ENCODE results near the gene NUBP2. TPM values are rescaled to one million over a fixed set of nuclear protein-coding genes. Genes with fewer than 3 reads are reported as not detected.
A peak's percentile ranks its signal among the peaks of the same experiment; 100 is the strongest.
"Not testable (repeated sequence)": the region's sequence is repeated elsewhere in the genome, so short reads cannot be mapped to it uniquely, and the experiment has no call there.

The NUBP2 gene
- total and polyA plus RNA-seq, 7 experiments from 2014 or later = 39.3 to 98.9 (median 57.4) TPM

- H3K36me3 ChIP-seq (ENCODE audit: control insufficient read depth in 2 of 3, insufficient read depth in 3 of 3, low read length in 3 of 3); H3K4me3 ChIP-seq (ENCODE audit: low read length); H3K27me3 ChIP-seq (ENCODE audit: control insufficient read depth in 2 of 2, insufficient read depth in 2 of 2, low read length in 2 of 2); H3K27ac ChIP-seq (ENCODE audit: low read depth, low read length); H3K4me1 ChIP-seq (ENCODE audit: control insufficient read depth in 2 of 2, insufficient read depth in 2 of 2, low read length in 2 of 2); H3K9me3 ChIP-seq (ENCODE audit: control insufficient read depth in 2 of 3, low read length in 3 of 3); intact Hi-C loops (cut with micrococcal nuclease); CTCF ChIA-PET; ATAC-seq; H3K27me3 Mint-ChIP-seq; DNase-seq; H3K4me1 Mint-ChIP-seq; H3K4me3 Mint-ChIP-seq; H3K36me3 Mint-ChIP-seq: not testable (repeated sequence)
- POLR2A ChIA-PET = interaction anchor here (2.0 kb wide), 1 partner anchor 17 kb away, joined by 7 read pairs; the partner anchor contains the start of genes NUBP2 and SPSB3
- peak overlapping the region in 1 of 9 donors; percentile 71 for H3K27ac Mint-ChIP-seq
- peaks cover 0 to 18% (median 7%) of the 10 kb centered on the region in 11 donors for H3K9me3 Mint-ChIP-seq
Observed at GRCh38 chr16:1799263-1799662, 16.5 kb downstream of the NUBP2 start.

- Histone ChIP-seq H3K27me3 (ENCODE audit: control insufficient read depth in 2 of 2, insufficient read depth in 2 of 2, low read length in 2 of 2) (no peaks in the 10 kb centered on the region), H3K36me3 (ENCODE audit: control insufficient read depth in 2 of 3, insufficient read depth in 3 of 3, low read length in 3 of 3) (no peaks in the 10 kb centered on the region), H3K9me3 (ENCODE audit: control insufficient read depth in 2 of 3, low read length in 3 of 3) (peaks cover 0 to 6% (median 0%) of the 10 kb centered on the region in 3 experiments), H3K27ac (ENCODE audit: low read depth, low read length) (no peak overlapping the region), H3K4me3 (ENCODE audit: low read length) (no peak overlapping the region), H3K4me1 (ENCODE audit: control insufficient read depth in 2 of 2, insufficient read depth in 2 of 2, low read length in 2 of 2) (no peaks in the 10 kb centered on the region)
- peaks cover 0 to 18% (median 7%) of the 10 kb centered on the region in 11 donors for H3K9me3 Mint-ChIP-seq
- ATAC-seq (no peak), DNase-seq (no peak)
- ChIA-PET CTCF (no interaction called here), POLR2A (no interaction called here)
- intact Hi-C loops (cut with micrococcal nuclease) = no loop called here
- H3K4me1 Mint-ChIP-seq = peaks cover 0 to 3% (median 0%) of the 10 kb centered on the region in 7 donors
- no peak overlapping the region for H3K27ac Mint-ChIP-seq
- no peaks in the 10 kb centered on the region for H3K27me3 Mint-ChIP-seq
- peaks cover 0 to 9% (median 3%) of the 10 kb centered on the region in 5 donors for H3K36me3 Mint-ChIP-seq
- no peak overlapping the region for H3K4me3 Mint-ChIP-seq
Observed at GRCh38 chr16:1800701-1801100, 17.9 kb downstream of the NUBP2 start.

GRCh38 chr16:1807626-1808025 is 24.9 kb downstream of the NUBP2 start:
- intact Hi-C loops (cut with micrococcal nuclease) = no loop called here
- Mint-ChIP-seq H3K9me3 (peaks cover 0 to 2% (median 0%) of the 10 kb centered on the region in 11 donors), H3K27ac (no peak overlapping the region), H3K36me3 (peaks cover 0 to 33% (median 10%) of the 10 kb centered on the region in 5 donors), H3K4me3 (no peak overlapping the region), H3K4me1 (peaks cover 0 to 3% (median 0%) of the 10 kb centered on the region in 7 donors), H3K27me3 (no peaks in the 10 kb centered on the region)
- CTCF ChIA-PET = no interaction called here
- no peaks in the 10 kb centered on the region for H3K27me3 ChIP-seq (ENCODE audit: control insufficient read depth in 2 of 2, insufficient read depth in 2 of 2, low read length in 2 of 2)
- H3K4me1 ChIP-seq (ENCODE audit: control insufficient read depth in 2 of 2, insufficient read depth in 2 of 2, low read length in 2 of 2) = no peaks in the 10 kb centered on the region
- POLR2A ChIA-PET = no interaction called here
- no peak overlapping the region for H3K4me3 ChIP-seq (ENCODE audit: low read length)
- DNase-seq = no peak
- peaks cover 7 to 37% (median 8%) of the 10 kb centered on the region in 3 experiments for H3K36me3 ChIP-seq (ENCODE audit: control insufficient read depth in 2 of 3, insufficient read depth in 3 of 3, low read length in 3 of 3)
- no peak overlapping the region for H3K27ac ChIP-seq (ENCODE audit: low read depth, low read length)
- ATAC-seq = no peak
- no peaks in the 10 kb centered on the region for H3K9me3 ChIP-seq (ENCODE audit: control insufficient read depth in 2 of 3, low read length in 3 of 3)

DNA sequence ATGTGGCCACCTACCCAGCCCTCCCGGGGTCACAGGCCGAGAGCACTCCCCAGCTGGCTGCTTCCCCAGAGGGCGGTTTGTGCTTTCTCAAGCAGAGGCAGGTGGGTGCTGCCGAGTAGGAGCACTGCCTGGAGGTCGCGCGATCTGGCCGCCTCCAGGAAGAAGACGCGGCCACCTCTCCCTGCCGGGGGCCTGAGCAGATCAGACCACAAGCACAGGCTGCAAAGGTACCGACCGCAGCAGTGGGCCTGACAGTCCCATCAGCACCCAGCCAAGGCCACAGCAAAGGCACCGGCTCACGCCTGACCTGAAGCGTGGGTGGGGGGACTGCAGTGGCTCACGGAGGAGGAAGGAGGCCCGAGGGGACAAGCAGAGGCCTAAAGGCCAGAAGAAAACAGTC is 25.9 kb downstream of the NUBP2 start:
- ChIA-PET POLR2A (no interaction called here), CTCF (no interaction called here)
- no peak overlapping the region for H3K4me3 ChIP-seq (ENCODE audit: low read length)
- no peaks in the 10 kb centered on the region for H3K27me3 Mint-ChIP-seq
- intact Hi-C loops (cut with micrococcal nuclease) = no loop called here
- H3K9me3 Mint-ChIP-seq = peaks cover 0 to 2% (median 0%) of the 10 kb centered on the region in 11 donors
- H3K4me1 Mint-ChIP-seq = peaks cover 0 to 14% (median 8%) of the 10 kb centered on the region in 7 donors
- H3K9me3 ChIP-seq (ENCODE audit: control insufficient read depth in 2 of 3, low read length in 3 of 3) = no peaks in the 10 kb centered on the region
- peaks cover 0 to 33% (median 13%) of the 10 kb centered on the region in 5 donors for H3K36me3 Mint-ChIP-seq
- DNase-seq = no peak
- H3K4me1 ChIP-seq (ENCODE audit: control insufficient read depth in 2 of 2, insufficient read depth in 2 of 2, low read length in 2 of 2) = no peaks in the 10 kb centered on the region
- H3K27me3 ChIP-seq (ENCODE audit: control insufficient read depth in 2 of 2, insufficient read depth in 2 of 2, low read length in 2 of 2) = no peaks in the 10 kb centered on the region
- H3K36me3 ChIP-seq (ENCODE audit: control insufficient read depth in 2 of 3, insufficient read depth in 3 of 3, low read length in 3 of 3) = peaks cover 7 to 41% (median 8%) of the 10 kb centered on the region in 3 experiments
- H3K27ac ChIP-seq (ENCODE audit: low read depth, low read length) = no peak overlapping the region
- no peak for ATAC-seq
- H3K4me3 Mint-ChIP-seq = no peak overlapping the region
- H3K27ac Mint-ChIP-seq = no peak overlapping the region

DNA sequence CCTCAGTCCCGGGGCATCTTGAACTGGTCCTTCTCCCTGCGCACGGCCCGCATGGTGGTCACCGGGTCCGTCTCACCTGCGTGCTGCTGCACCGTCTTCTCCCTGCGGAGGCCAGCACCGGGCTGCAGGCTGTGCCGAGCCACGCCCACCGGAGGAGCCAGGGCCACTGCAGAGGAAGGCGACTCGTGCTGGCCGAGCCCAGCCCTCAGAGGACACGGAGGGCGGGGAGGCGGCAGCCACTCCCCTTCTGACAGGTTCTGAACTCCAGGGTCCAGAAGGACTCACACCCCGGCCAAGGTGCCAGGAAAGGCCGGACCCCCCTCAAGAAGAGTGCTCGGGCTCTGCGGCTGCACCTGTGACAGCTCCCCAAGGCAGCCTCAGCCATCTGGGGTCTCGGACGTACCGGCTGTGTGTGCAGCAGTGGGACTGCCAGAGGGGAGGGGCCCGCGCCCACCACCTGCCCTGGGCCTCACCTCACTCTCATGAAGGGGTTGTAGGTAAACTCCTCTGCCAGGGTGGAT is 26.6 kb downstream of the NUBP2 start:
- no peak overlapping the region for H3K4me3 ChIP-seq (ENCODE audit: low read length)
- no peaks in the 10 kb centered on the region for H3K4me1 ChIP-seq (ENCODE audit: control insufficient read depth in 2 of 2, insufficient read depth in 2 of 2, low read length in 2 of 2)
- no peaks in the 10 kb centered on the region for H3K9me3 ChIP-seq (ENCODE audit: control insufficient read depth in 2 of 3, low read length in 3 of 3)
- H3K27ac ChIP-seq (ENCODE audit: low read depth, low read length) = no peak overlapping the region
- H3K4me1 Mint-ChIP-seq = peaks cover 0 to 14% (median 9%) of the 10 kb centered on the region in 7 donors
- H3K27me3 ChIP-seq (ENCODE audit: control insufficient read depth in 2 of 2, insufficient read depth in 2 of 2, low read length in 2 of 2) = no peaks in the 10 kb centered on the region
- ChIA-PET POLR2A (no interaction called here), CTCF (no interaction called here)
- DNase-seq = no peak
- peaks cover 0 to 33% (median 15%) of the 10 kb centered on the region in 5 donors for H3K36me3 Mint-ChIP-seq
- H3K9me3 Mint-ChIP-seq = peaks cover 0 to 2% (median 0%) of the 10 kb centered on the region in 11 donors
- H3K36me3 ChIP-seq (ENCODE audit: control insufficient read depth in 2 of 3, insufficient read depth in 3 of 3, low read length in 3 of 3) = peaks cover 7 to 45% (median 8%) of the 10 kb centered on the region in 3 experiments
- no peaks in the 10 kb centered on the region for H3K27me3 Mint-ChIP-seq
- no peak overlapping the region for H3K4me3 Mint-ChIP-seq
- ATAC-seq = no peak
- intact Hi-C loops (cut with micrococcal nuclease) = no loop called here
- H3K27ac Mint-ChIP-seq = no peak overlapping the region

DNA sequence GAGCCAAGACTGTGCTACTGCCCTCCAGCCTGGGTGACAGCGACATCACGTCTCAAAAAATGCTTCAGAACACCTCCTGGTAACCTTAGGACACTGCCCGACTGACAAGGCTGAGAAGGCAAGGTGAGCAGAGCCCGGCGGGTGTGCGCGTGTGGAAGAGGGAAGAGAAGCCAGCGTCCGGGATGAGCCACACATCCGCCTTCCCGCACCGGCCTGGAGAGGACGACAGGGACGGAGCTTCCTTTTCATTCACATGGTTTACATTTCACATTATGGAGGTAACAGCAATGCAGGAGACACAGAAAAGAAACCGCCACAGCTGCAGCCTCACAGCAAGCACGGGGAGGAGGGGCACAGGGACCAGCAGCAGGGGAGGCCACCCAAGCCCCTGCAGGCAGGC is 27.3 kb downstream of the NUBP2 start:
- Mint-ChIP-seq H3K36me3 (peaks cover 0 to 36% (median 18%) of the 10 kb centered on the region in 5 donors), H3K4me1 (peaks cover 2 to 14% (median 9%) of the 10 kb centered on the region in 7 donors), H3K27ac (no peak overlapping the region), H3K27me3 (no peaks in the 10 kb centered on the region), H3K4me3 (no peak overlapping the region), H3K9me3 (peaks cover 0 to 2% (median 0%) of the 10 kb centered on the region in 11 donors)
- ChIA-PET POLR2A (no interaction called here), CTCF (no interaction called here)
- no peaks in the 10 kb centered on the region for H3K4me1 ChIP-seq (ENCODE audit: control insufficient read depth in 2 of 2, insufficient read depth in 2 of 2, low read length in 2 of 2)
- no peaks in the 10 kb centered on the region for H3K27me3 ChIP-seq (ENCODE audit: control insufficient read depth in 2 of 2, insufficient read depth in 2 of 2, low read length in 2 of 2)
- H3K9me3 ChIP-seq (ENCODE audit: control insufficient read depth in 2 of 3, low read length in 3 of 3) = no peaks in the 10 kb centered on the region
- H3K27ac ChIP-seq (ENCODE audit: low read depth, low read length) = no peak overlapping the region
- ATAC-seq = no peak
- intact Hi-C loops (cut with micrococcal nuclease) = no loop called here
- H3K4me3 ChIP-seq (ENCODE audit: low read length) = no peak overlapping the region
- H3K36me3 ChIP-seq (ENCODE audit: control insufficient read depth in 2 of 3, insufficient read depth in 3 of 3, low read length in 3 of 3) = peaks cover 7 to 48% (median 8%) of the 10 kb centered on the region in 3 experiments
- no peak for DNase-seq

DNA sequence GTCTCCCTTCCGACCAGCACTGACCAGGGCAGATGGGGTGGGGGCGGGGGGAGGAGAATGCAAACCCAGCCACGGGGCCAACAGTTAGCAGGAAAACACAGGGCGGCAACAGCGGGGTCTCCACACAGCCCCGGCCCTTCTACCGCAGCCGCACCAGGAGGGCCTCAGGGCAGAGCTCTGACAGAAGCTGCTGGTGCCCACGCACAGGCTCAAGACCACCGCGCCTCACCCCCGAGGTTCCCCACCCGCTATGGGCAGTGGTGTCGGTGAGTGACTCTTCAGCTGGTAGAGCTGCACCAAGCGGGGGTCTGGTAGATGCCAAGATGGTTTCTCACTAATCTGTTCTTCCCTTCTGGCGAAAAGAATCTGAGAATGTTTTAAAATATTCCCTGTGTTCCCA is 27.8 kb downstream of the NUBP2 start:
- Mint-ChIP-seq H3K9me3 (peaks cover 0 to 2% (median 0%) of the 10 kb centered on the region in 11 donors), H3K36me3 (peaks cover 0 to 38% (median 21%) of the 10 kb centered on the region in 5 donors), H3K27ac (no peak overlapping the region), H3K4me1 (peaks cover 2 to 14% (median 9%) of the 10 kb centered on the region in 7 donors), H3K27me3 (no peaks in the 10 kb centered on the region), H3K4me3 (no peak overlapping the region)
- intact Hi-C loops (cut with micrococcal nuclease) = no loop called here
- Histone ChIP-seq H3K9me3 (ENCODE audit: control insufficient read depth in 2 of 3, low read length in 3 of 3) (no peaks in the 10 kb centered on the region), H3K27me3 (ENCODE audit: control insufficient read depth in 2 of 2, insufficient read depth in 2 of 2, low read length in 2 of 2) (no peaks in the 10 kb centered on the region), H3K27ac (ENCODE audit: low read depth, low read length) (no peak overlapping the region), H3K4me3 (ENCODE audit: low read length) (no peak overlapping the region), H3K4me1 (ENCODE audit: control insufficient read depth in 2 of 2, insufficient read depth in 2 of 2, low read length in 2 of 2) (no peaks in the 10 kb centered on the region), H3K36me3 (ENCODE audit: control insufficient read depth in 2 of 3, insufficient read depth in 3 of 3, low read length in 3 of 3) (peaks cover 8 to 52% (median 11%) of the 10 kb centered on the region in 3 experiments)
- no peak for DNase-seq
- ChIA-PET CTCF (no interaction called here), POLR2A (no interaction called here)
- no peak for ATAC-seq
